Hepatocyte (in vitro differentiated cells): ENCODE data around the gene C20orf144. TPM values are rescaled to one million over a fixed set of nuclear protein-coding genes. Genes with fewer than 3 reads are reported as not detected.

Source experiments
- DNase-seq: peaks from one replicate; pipeline ENCODE4 v3.0.0-alpha.2; 2016; ENCODE audit warnings: low spot score
- H2AFZ ChIP-seq: fragments of 200-600 bp; sonication (generic); 2 replicates; pipeline ENCODE4 v1.6.0; 2016; ENCODE audit warnings: antibody characterized with exemption, mild to moderate bottlenecking
- H3K27ac ChIP-seq: fragments of 200-600 bp; sonication (generic); 2 replicates; pipeline ENCODE4 v1.5.1; 2016; ENCODE audit warnings: mild to moderate bottlenecking
- H3K27me3 ChIP-seq: fragments of 200-600 bp; sonication (generic); 2 replicates; pipeline ENCODE4 v1.6.1; 2016
- H3K36me3 ChIP-seq: fragments of 200-600 bp; sonication (generic); replicated peaks from 2 replicates; pipeline ENCODE4 v1.5.1; 2016; ENCODE audit warnings: low read depth; ENCODE audit not compliant: insufficient read depth
- H3K4me1 ChIP-seq: fragments of 200-600 bp; sonication (generic); 2 replicates; pipeline ENCODE4 v1.5.1; 2016; ENCODE audit warnings: mild to moderate bottlenecking, moderate library complexity; ENCODE audit not compliant: insufficient read depth
- H3K4me2 ChIP-seq: fragments of 200-600 bp; sonication (generic); 2 replicates; pipeline ENCODE4 v1.6.0; 2016
- H3K4me3 ChIP-seq: fragments of 200-600 bp; sonication (generic); 2 replicates; pipeline ENCODE4 v1.5.1; 2016; ENCODE audit warnings: mild to moderate bottlenecking
- H3K79me2 ChIP-seq: fragments of 200-600 bp; sonication (generic); 2 replicates; pipeline ENCODE4 v1.6.0; 2017; ENCODE audit warnings: mild to moderate bottlenecking
- H3K9me2 ChIP-seq: fragments of 200-600 bp; sonication (generic); replicated peaks from 2 replicates; pipeline ENCODE4 v1.6.0; 2017; ENCODE audit warnings: mild to moderate bottlenecking; ENCODE audit not compliant: insufficient read depth
- H3K9me3 ChIP-seq: fragments of 200-600 bp; sonication (generic); 2 replicates; pipeline ENCODE4 v1.5.1; 2016; ENCODE audit warnings: low read depth, mild to moderate bottlenecking
- H4K20me1 ChIP-seq: fragments of 200-600 bp; sonication (generic); 2 replicates; pipeline ENCODE4 v1.6.0; 2016; ENCODE audit warnings: mild to moderate bottlenecking; ENCODE audit not compliant: insufficient read depth, poor library complexity, severe bottlenecking
- EZH2 ChIP-seq: fragments of 200-600 bp; sonication (generic); IDR thresholded peaks from 2 replicates; pipeline ENCODE4 v1.6.1; 2016; ENCODE audit warnings: antibody characterized with exemption, mild to moderate bottlenecking, borderline replicate concordance
- EZH2phosphoT487 ChIP-seq: fragments of 200-600 bp; sonication (generic); IDR thresholded peaks from one replicate; pipeline ENCODE4 v1.6.1; 2018; ENCODE audit warnings: antibody characterized with exemption, mild to moderate bottlenecking, low read depth, moderate library complexity; ENCODE audit not compliant: unreplicated experiment, severe bottlenecking
- WGBS: methylation state at CpG from one replicate; pipeline ENCODE4 v1.1.6; 2016; ENCODE audit warnings: low lambda C conversion rate; ENCODE audit errors: missing lambda C conversion rate; 5-methylcytosine and 5-hydroxymethylcytosine counted together
- polyA plus RNA-seq: library from polyadenylated mRNA; unstranded; fragments of >200 nt; fragmentation: Nextera tagmentation; extraction: Ambion mirVana; gene quantifications from 2 replicates; pipeline ENCODE4 v1.2.1, GENCODE V29; 2016
- total RNA-seq: library from RNA; depleted of rRNA; stranded (reverse); fragments of >200 nt; gene quantifications from 2 replicates; pipeline ENCODE4 v1.2.3, GENCODE V29; 2014
- TF ChIP-seq, protein P1 (sequence below): fragments of 200-600 bp; sonication (generic); IDR thresholded peaks from 2 replicates; pipeline ENCODE4 v1.5.1; 2016; ENCODE audit warnings: antibody characterized with exemption, mild to moderate bottlenecking; ENCODE audit not compliant: poor library complexity

The C20orf144 gene
- total and polyA plus RNA-seq, 2 experiments from 2014 or later = 0.30 to 0.46 TPM

DNA sequence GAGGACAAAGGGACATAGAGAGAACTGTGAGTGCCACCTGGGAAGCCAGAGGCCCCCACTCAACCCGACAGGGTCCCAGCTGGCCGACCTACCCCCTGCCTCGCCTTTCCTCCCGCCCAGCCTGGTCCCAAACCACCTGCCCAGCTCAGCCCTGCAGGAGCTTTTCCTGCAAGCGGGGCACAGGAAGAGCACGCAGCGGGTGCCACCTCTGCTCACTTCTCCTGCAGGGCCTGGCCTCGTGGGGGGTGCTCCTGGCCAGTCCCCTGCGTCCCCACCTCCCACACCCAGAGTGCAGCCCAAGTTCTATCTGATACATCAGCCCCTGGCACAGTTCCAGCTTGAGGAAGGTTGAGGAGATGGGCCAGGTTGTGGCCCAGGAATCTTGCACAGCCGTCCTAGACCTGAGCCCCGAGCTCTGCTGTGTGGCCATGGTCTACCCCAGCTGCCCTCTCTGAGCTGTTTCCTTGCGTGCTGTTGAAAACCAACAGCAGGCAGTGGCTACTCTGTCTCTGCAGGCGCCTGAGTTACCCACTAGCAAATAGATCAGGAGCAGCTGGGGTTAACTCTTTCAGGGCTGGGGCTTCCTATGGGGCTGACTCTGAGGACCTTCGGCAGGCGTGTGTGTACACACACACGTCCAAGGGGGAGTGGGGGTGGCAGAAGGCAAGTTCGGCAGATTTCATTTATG is 10.4 kb downstream of the C20orf144 start:
- Histone ChIP-seq H3K9me2 (no peaks in the 10 kb centered on the region), H3K27me3 (no peaks in the 10 kb centered on the region), H3K79me2 (peaks cover 22% of the 10 kb centered on the region), H3K4me2 (peak overlapping the region; percentile 99), H3K9me3 (no peaks in the 10 kb centered on the region), H2AFZ (no peak overlapping the region), H4K20me1 (no peaks in the 10 kb centered on the region), H3K4me1 (peaks cover 32% of the 10 kb centered on the region), H3K27ac (no peak overlapping the region), H3K4me3 (peak overlapping the region; percentile 71), H3K36me3 (no peaks in the 10 kb centered on the region)
- no peak for TF ChIP-seq EZH2
- TF ChIP-seq, protein P1, sequence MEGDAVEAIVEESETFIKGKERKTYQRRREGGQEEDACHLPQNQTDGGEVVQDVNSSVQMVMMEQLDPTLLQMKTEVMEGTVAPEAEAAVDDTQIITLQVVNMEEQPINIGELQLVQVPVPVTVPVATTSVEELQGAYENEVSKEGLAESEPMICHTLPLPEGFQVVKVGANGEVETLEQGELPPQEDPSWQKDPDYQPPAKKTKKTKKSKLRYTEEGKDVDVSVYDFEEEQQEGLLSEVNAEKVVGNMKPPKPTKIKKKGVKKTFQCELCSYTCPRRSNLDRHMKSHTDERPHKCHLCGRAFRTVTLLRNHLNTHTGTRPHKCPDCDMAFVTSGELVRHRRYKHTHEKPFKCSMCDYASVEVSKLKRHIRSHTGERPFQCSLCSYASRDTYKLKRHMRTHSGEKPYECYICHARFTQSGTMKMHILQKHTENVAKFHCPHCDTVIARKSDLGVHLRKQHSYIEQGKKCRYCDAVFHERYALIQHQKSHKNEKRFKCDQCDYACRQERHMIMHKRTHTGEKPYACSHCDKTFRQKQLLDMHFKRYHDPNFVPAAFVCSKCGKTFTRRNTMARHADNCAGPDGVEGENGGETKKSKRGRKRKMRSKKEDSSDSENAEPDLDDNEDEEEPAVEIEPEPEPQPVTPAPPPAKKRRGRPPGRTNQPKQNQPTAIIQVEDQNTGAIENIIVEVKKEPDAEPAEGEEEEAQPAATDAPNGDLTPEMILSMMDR = no peak
- no peak for TF ChIP-seq EZH2phosphoT487
- no peak for DNase-seq
- 54% methylated on average over 17 of the region's 17 CpGs for WGBS

DNA sequence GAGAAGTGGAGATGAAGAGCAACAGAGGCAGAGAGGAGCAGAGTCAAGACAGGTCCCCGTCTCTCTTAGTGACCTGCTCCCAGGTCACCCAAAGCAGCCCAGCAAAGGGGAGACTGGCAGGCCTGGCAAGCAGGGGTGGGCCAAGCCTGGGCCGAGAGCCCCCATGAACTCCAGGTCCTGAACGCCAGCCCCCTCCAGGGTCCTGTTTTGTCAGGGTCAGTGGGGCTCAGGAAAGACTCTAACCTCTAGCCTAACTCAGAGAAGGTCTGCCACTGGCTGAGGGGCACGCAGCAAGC is 10.9 kb downstream of the C20orf144 start:
- Histone ChIP-seq H3K9me2 (no peaks in the 10 kb centered on the region), H3K4me2 (peak overlapping the region; percentile 99), H3K36me3 (no peaks in the 10 kb centered on the region), H4K20me1 (no peaks in the 10 kb centered on the region), H3K4me1 (peaks cover 32% of the 10 kb centered on the region), H3K27me3 (no peaks in the 10 kb centered on the region), H3K9me3 (no peaks in the 10 kb centered on the region), H3K27ac (no peak overlapping the region), H3K79me2 (peaks cover 22% of the 10 kb centered on the region), H2AFZ (no peak overlapping the region), H3K4me3 (peak overlapping the region; percentile 71)
- WGBS = 58% methylated on average over 4 of the region's 4 CpGs
- DNase-seq = no peak
- TF ChIP-seq EZH2 = no peak
- no peak for TF ChIP-seq EZH2phosphoT487
- TF ChIP-seq, protein P1 = no peak

DNA sequence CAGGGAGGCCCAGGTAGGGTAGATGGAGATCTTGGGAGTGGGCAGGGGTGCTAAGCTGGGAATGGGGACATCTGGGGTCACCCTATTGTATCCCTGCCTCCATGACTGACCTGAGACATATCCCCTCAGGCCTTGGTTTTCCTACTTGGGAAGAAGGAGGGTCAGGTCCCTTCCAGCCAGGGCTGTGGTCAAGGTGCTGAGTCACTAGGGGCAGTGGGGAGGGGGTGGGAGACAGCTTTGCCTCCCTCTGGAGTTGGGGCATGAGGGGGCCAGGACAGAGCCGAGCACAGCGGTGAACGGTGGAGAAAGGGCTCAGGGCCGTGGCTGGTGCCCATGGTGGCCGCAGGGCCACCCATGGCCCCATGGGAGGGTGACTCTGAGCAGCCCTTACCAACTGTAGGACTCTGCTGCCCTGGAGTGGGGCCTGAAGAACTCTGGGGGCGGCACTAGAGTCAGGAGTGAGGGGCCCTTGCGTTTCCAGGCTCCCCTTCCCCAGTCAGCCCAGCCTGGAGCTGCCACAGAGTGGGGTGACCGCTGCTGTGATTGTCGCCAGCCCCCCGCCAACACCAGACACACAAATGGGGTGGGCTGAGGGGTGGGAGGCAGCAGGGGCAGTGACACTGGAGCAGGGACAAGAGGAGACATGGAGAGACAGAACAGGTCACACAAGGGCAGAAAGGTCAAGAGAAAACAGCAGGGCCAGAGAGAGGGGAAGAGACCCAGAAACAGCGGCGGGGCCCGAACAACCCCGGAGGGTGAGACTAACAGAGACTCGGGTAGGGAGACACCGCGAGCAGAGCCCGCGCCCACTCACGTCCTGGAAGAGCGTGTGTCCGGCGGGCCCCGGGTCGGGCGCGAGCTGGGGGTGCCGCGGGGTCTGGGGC is 11.5 kb downstream of the C20orf144 start:
- Histone ChIP-seq H3K4me2 (peak overlapping the region; percentile 99), H3K27ac (peak overlapping the region; percentile 77), H3K4me3 (peak overlapping the region; percentile 71), H3K4me1 (peaks cover 32% of the 10 kb centered on the region), H3K36me3 (no peaks in the 10 kb centered on the region), H3K79me2 (peaks cover 22% of the 10 kb centered on the region), H2AFZ (peak overlapping the region; percentile 74), H4K20me1 (no peaks in the 10 kb centered on the region), H3K9me2 (no peaks in the 10 kb centered on the region), H3K27me3 (no peaks in the 10 kb centered on the region), H3K9me3 (no peaks in the 10 kb centered on the region)
- WGBS = 9% methylated on average over 29 of the region's 29 CpGs
- DNase-seq = no peak
- TF ChIP-seq EZH2 (no peak), EZH2phosphoT487 (no peak)
- TF ChIP-seq, protein P1 = no peak
